Fibroblast of lung (primary cell): ENCODE data around the gene NME7.

Experiments used
- CTCF ChIP-seq, 2 donors: IDR thresholded peaks in 1 of 2; conservative IDR thresholded peaks in 1 of 2; 1 replicate in 1 of 2; 2 replicates in 1 of 2; pipeline ENCODE4 v1.5.1; 2011 to 2012; ENCODE audit warnings: low read length in 2 of 2, control low read depth in 1 of 2, inconsistent platforms in 1 of 2, low read depth in 1 of 2, mild to moderate bottlenecking in 1 of 2
- EZH2 ChIP-seq: IDR thresholded peaks from 2 replicates; pipeline ENCODE4 v1.5.1; 2012; ENCODE audit warnings: low read length, control low read depth, mild to moderate bottlenecking; ENCODE audit errors: missing control alignments

DNA sequence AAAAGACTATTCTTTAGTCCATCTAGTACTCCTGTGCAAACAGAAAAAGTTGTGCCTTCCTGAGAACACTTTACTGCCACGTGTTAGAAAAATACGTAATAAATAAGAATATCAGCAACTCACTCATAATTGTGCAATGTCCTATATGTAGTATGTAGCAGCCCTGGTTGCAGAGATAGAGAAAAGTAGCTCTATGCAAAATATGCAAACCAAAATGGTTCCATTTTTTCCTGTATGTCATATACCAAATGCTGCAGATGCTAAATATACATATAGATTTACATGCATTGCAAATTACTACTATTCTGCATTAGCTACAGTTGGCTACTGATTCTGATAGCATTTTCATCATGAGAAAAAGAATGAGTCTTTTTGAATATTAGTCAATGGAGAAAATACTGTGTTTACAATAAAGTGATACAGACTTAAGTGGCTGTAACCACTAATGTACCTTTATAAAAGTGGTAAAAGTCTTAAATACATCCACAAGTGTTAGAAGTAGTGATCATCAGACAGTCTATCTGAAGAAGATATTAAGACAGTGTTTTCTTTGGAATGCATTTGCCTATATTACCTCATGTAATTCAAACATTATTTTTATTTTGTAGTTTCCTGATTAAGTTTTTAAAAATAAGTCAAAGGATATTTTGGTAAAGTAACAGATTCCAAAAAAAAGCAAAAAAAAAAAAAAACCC, 19.8 kb downstream of the NME7 start:
- TF ChIP-seq CTCF (conservative IDR thresholded peaks at IDR 0.05 in 1 of 2, IDR thresholded peaks at IDR 0.05 in 1 of 2; ENCODE audit: low read depth in 1 of 2, low read length in 2 of 2): no peak
- TF ChIP-seq EZH2: no peak
